HCT116 (cell line): Measurements from ENCODE around the gene RBKS. TPM values are rescaled to one million over a fixed set of nuclear protein-coding genes. Genes with fewer than 3 reads are reported as not detected.

Experiments used
- ATAC-seq: fragments of 200-7000 bp; cut with Tn5 transposase; 2 replicates; pipeline ENCODE4 v1.9.1; 2020; ENCODE audit warnings: mild to moderate bottlenecking, moderate library complexity
- BruUV-seq: library from RNA; stranded (reverse); fragments of 400-500 nt; replicated peaks from 2 replicates; lab custom pipeline; 2021; lab: Mats Ljungman, UMichigan
- CTCF ChIA-PET: fragments of 300-600 bp; sonication (Branson Sonifier 250); formaldehyde crosslinking; loops from one replicate; lab custom pipeline; 2021; ENCODE audit warnings: antibody characterized with exemption; lab: Charles Lee
- POLR2A ChIA-PET: fragments of 300-600, 350-600 bp; sonication (Branson Sonifier 250); formaldehyde crosslinking; loops from one replicate; lab custom pipeline; 2021; ENCODE audit warnings: antibody characterized with exemption; lab: Charles Lee
- RAD21 ChIA-PET, 2 experiments: fragments of 300-600 bp; sonication (Branson Sonifier 250); formaldehyde crosslinking; loops; one replicate each; lab custom pipeline; 2023; ENCODE audit warnings: low total read pairs in 2 of 2; ENCODE audit not compliant: uncharacterized antibody in 2 of 2, unreplicated experiment in 2 of 2, low non-redundant PET in 1 of 2; lab: Charles Lee
- DNase-seq: peaks from one replicate; pipeline ENCODE4 v3.0.0-alpha.2; 2010; ENCODE audit warnings: low read depth, low spot score
- H2AFZ ChIP-seq: fragments of 200-600 bp; shearing (Covaris generic), sonication (generic); 2 replicates; pipeline ENCODE4 v1.6.1; 2017; ENCODE audit warnings: low read depth, mixed run types, mixed read lengths, antibody characterized with exemption, low read length; ENCODE audit not compliant: poor library complexity, severe bottlenecking
- H3K27ac ChIP-seq: 2 replicates; pipeline ENCODE4 v1.5.1; 2012; ENCODE audit warnings: low read depth, low read length
- H3K27me3 ChIP-seq: fragments of 200-600 bp; sonication (generic); 2 replicates; pipeline ENCODE4 v1.6.1; 2016; ENCODE audit warnings: mixed run types, low read length, mixed read lengths; ENCODE audit not compliant: insufficient read depth
- H3K36me3 ChIP-seq, 2 experiments: fragments of 200-500 bp in 1 of 2; fragments of 200-600 bp in 1 of 2; sonication (Bioruptor generic) in 1 of 2; sonication (generic) in 1 of 2; 2 replicates each; pipeline versions ENCODE4 v1.5.1 to v1.6.1; 2014 to 2016; ENCODE audit warnings: low read length in 2 of 2, inconsistent platforms in 1 of 2, mixed read lengths in 1 of 2, mixed run types in 1 of 2; ENCODE audit not compliant: insufficient read depth in 2 of 2, control insufficient read depth in 1 of 2
- H3K4me1 ChIP-seq, 2 experiments: fragments of 200-600 bp in 1 of 2; sonication (generic) in 1 of 2; 2 replicates each; pipeline versions ENCODE4 v1.5.1 to v1.6.1; 2012 to 2017; ENCODE audit warnings: low read length in 2 of 2, inconsistent platforms in 1 of 2, mild to moderate bottlenecking in 1 of 2, mixed read lengths in 1 of 2, mixed run types in 1 of 2, moderate library complexity in 1 of 2; ENCODE audit not compliant: insufficient read depth in 2 of 2, control insufficient read depth in 1 of 2
- H3K4me2 ChIP-seq: fragments of 200-600 bp; sonication (generic); 2 replicates; pipeline ENCODE4 v1.6.1; 2017; ENCODE audit warnings: mixed run types, low read length, mixed read lengths
- H3K4me3 ChIP-seq, 2 experiments: fragments of 200-600 bp in 1 of 2; sonication (generic) in 1 of 2; replicated peaks in 1 of 2; 2 replicates each; pipeline ENCODE4 v1.5.1; 2011 to 2016; ENCODE audit warnings: low read length in 2 of 2, control low read depth in 1 of 2, low read depth in 1 of 2, mild to moderate bottlenecking in 1 of 2, mixed read lengths in 1 of 2, mixed run types in 1 of 2
- H3K79me2 ChIP-seq: fragments of 200-600 bp; sonication (generic); 2 replicates; pipeline ENCODE4 v1.6.1; 2017; ENCODE audit warnings: mild to moderate bottlenecking, mixed run types, low read length, moderate library complexity, mixed read lengths; ENCODE audit not compliant: insufficient read depth
- H3K9ac ChIP-seq: fragments of 200-600 bp; sonication (generic); 2 replicates; pipeline ENCODE4 v1.6.1; 2016; ENCODE audit warnings: low read length, mixed read lengths
- H3K9me2 ChIP-seq: fragments of 200-600 bp; sonication (generic), shearing (Covaris generic); 2 replicates; pipeline ENCODE4 v1.6.1; 2017; ENCODE audit warnings: mixed run types, mild to moderate bottlenecking, moderate library complexity; ENCODE audit not compliant: insufficient read depth
- H3K9me3 ChIP-seq, 2 experiments: fragments of 200-500 bp in 1 of 2; fragments of 200-600 bp in 1 of 2; sonication (Bioruptor generic) in 1 of 2; sonication (generic) in 1 of 2; 2 replicates each; pipeline ENCODE4 v1.6.1; 2014 to 2017; ENCODE audit warnings: low read length in 2 of 2, mixed read lengths in 2 of 2, inconsistent platforms in 1 of 2, low read depth in 1 of 2, mild to moderate bottlenecking in 1 of 2, mixed run types in 1 of 2, moderate library complexity in 1 of 2; ENCODE audit not compliant: control insufficient read depth in 1 of 2, insufficient read depth in 1 of 2
- H4K20me1 ChIP-seq: fragments of 200-600 bp; sonication (generic), shearing (Covaris generic); 2 replicates; pipeline ENCODE4 v1.6.1; 2017; ENCODE audit warnings: mixed run types, mild to moderate bottlenecking, moderate library complexity; ENCODE audit not compliant: insufficient read depth
- EGR1 ChIP-seq: IDR thresholded peaks from 2 replicates; pipeline ENCODE4 v1.6.1; 2012; ENCODE audit warnings: low read depth
- EZH2 ChIP-seq: fragments of 200-600 bp; sonication (generic); IDR thresholded peaks from 2 replicates; pipeline ENCODE4 v1.6.1; 2017; ENCODE audit warnings: antibody characterized with exemption, mixed run types
- EZH2phosphoT487 ChIP-seq: fragments of 200-600 bp; IDR thresholded peaks from 2 replicates; pipeline ENCODE4 v1.6.1; 2018; ENCODE audit warnings: antibody characterized with exemption, borderline replicate concordance
- POLR2A ChIP-seq: IDR thresholded peaks from 2 replicates; pipeline ENCODE4 v1.7.0; 2011; ENCODE audit warnings: borderline replicate concordance; ENCODE audit not compliant: insufficient read depth, insufficient read length; ENCODE audit errors: extremely low read depth
- POLR2AphosphoS5 ChIP-seq: IDR thresholded peaks from 2 replicates; pipeline ENCODE4 v1.6.1; 2011; ENCODE audit warnings: mild to moderate bottlenecking, low read depth, low read length, moderate library complexity
- RAD21 ChIP-seq: IDR thresholded peaks from 2 replicates; pipeline ENCODE4 v1.6.1; 2012; ENCODE audit warnings: low read depth, mild to moderate bottlenecking
- ZNF274 ChIP-seq: fragments of 200-500 bp; sonication (Bioruptor generic); IDR thresholded peaks from 2 replicates; pipeline ENCODE4 v1.6.1; 2014; ENCODE audit warnings: mild to moderate bottlenecking, low read depth, low read length, inconsistent platforms
- intact Hi-C: fragments of 100-400 bp; cut with micrococcal nuclease; formaldehyde crosslinking; loops from 2 replicates; pipeline ENCODE4 v1.10.0; 2022
- total RNA-seq: library from RNA; stranded (reverse); gene quantifications from one replicate; pipeline ENCODE4 v1.2.1, GENCODE V29; 2021; ENCODE audit not compliant: unreplicated experiment
- TF ChIP-seq, protein P1 (sequence below): IDR thresholded peaks from 2 replicates; pipeline ENCODE4 v1.6.1; 2012
- TF ChIP-seq, protein P2 (sequence below): IDR thresholded peaks from 2 replicates; pipeline ENCODE4 v1.6.1; 2011; ENCODE audit warnings: mild to moderate bottlenecking, low read length, moderate library complexity; ENCODE audit not compliant: insufficient replicate concordance; ENCODE audit errors: extremely low read depth

RBKS gene
- total RNA-seq, 1 experiment from 2014 or later: 2.4 TPM

DNA sequence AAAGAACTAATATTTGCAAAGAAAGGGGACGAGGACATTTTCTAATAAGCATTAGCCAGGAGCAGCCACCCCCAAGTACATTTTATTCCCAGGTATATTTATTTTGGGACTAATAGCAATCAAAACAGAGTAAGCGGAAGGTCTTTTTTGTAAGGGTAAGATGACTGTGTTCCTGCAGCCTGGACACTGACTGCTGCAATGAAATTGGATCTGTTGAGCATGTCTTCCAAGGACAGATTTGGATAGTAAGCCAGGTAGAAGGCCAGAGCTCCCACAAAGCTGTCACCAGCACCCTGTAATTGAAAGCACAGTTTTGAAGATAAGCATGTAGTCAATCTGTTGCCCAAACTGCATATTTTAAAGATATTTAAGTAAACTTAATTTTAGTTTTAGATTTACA is 108.7 kb downstream of the RBKS start:
- ChIA-PET RAD21 (no interaction called here), CTCF (no interaction called here), POLR2A (no interaction called here)
- no peak overlapping the region for H3K27ac ChIP-seq
- H3K9me3 ChIP-seq: no peaks in the 10 kb centered on the region
- H2AFZ ChIP-seq: no peak overlapping the region
- H3K27me3 ChIP-seq: no peaks in the 10 kb centered on the region
- DNase-seq (no peak), ATAC-seq (no peak)
- H3K9me2 ChIP-seq: no peaks in the 10 kb centered on the region
- intact Hi-C loops: no loop called here
- no peaks in the 10 kb centered on the region for H3K4me1 ChIP-seq
- BruUV-seq: no TSS peak
- H3K4me2 ChIP-seq: no peak overlapping the region
- H3K36me3 ChIP-seq: peaks cover 0 to 5% of the 10 kb centered on the region in 2 experiments; a peak in 1 of 4 replicates
- H4K20me1 ChIP-seq: peaks cover 5% of the 10 kb centered on the region; the same call in 1 of the 2 replicates
- TF ChIP-seq, protein P1, sequence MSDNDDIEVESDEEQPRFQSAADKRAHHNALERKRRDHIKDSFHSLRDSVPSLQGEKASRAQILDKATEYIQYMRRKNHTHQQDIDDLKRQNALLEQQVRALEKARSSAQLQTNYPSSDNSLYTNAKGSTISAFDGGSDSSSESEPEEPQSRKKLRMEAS: no peak
- TF ChIP-seq, all 23 proteins: peak for 0
- no peak overlapping the region for H3K4me3 ChIP-seq
- H3K9ac ChIP-seq: no peak overlapping the region
- peaks cover 31% of the 10 kb centered on the region for H3K79me2 ChIP-seq

DNA sequence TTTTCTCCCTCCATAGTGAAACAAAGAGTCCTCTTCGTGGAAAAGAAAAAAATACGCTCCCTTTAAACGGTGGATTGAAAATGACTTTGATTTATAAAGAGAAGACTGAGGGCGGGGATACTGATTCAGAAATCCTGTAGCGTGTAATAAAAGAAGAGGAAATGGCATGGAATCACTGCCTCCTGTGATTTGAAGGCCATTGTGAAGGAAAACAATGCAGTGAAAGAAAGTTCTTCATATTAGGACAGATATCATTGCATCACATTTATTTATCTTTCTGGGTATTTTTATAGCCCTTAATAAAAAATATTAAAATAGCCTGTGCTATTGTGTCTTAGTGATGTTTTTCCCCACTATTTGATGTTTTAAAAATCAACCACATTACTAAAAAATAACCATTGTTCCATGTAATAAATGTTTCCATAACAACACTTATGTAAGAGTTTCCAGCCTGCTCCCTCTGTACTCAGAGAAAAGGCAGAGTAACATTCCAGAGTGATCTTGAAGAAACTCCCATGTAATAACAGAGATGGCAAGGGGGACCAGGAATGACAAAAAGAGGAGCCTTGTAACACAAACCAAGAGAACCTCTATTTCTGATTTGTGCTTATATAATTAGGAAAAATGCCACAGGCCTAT is 110.7 kb downstream of the RBKS start:
- no TSS peak for BruUV-seq
- Histone ChIP-seq H3K36me3 (peaks cover 6 to 7% of the 10 kb centered on the region in 2 experiments; a peak in 2 of 4 replicates), H4K20me1 (peaks cover 5% of the 10 kb centered on the region; the same call in 1 of the 2 replicates), H3K27ac (no peak overlapping the region), H3K9me3 (no peaks in the 10 kb centered on the region), H2AFZ (no peak overlapping the region), H3K9me2 (no peaks in the 10 kb centered on the region), H3K4me3 (no peak overlapping the region), H3K79me2 (peaks cover 50% of the 10 kb centered on the region), H3K4me2 (no peak overlapping the region), H3K9ac (no peak overlapping the region), H3K27me3 (no peaks in the 10 kb centered on the region), H3K4me1 (no peaks in the 10 kb centered on the region)
- TF ChIP-seq POLR2A (no peak), ZNF274 (no peak), RAD21 (no peak), EZH2phosphoT487 (no peak), EGR1 (no peak), EZH2 (no peak), POLR2AphosphoS5 (no peak)
- TF ChIP-seq, protein P2, sequence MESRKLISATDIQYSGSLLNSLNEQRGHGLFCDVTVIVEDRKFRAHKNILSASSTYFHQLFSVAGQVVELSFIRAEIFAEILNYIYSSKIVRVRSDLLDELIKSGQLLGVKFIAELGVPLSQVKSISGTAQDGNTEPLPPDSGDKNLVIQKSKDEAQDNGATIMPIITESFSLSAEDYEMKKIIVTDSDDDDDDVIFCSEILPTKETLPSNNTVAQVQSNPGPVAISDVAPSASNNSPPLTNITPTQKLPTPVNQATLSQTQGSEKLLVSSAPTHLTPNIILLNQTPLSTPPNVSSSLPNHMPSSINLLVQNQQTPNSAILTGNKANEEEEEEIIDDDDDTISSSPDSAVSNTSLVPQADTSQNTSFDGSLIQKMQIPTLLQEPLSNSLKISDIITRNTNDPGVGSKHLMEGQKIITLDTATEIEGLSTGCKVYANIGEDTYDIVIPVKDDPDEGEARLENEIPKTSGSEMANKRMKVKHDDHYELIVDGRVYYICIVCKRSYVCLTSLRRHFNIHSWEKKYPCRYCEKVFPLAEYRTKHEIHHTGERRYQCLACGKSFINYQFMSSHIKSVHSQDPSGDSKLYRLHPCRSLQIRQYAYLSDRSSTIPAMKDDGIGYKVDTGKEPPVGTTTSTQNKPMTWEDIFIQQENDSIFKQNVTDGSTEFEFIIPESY: no peak
- no peak for DNase-seq
- ATAC-seq: no peak
- ChIA-PET CTCF (no interaction called here), POLR2A (no interaction called here), RAD21 (no interaction called here)
- intact Hi-C loops: no loop called here
